ENCODE measurements around the gene CHST3.

Gene CHST3

GRCh38 chr10:71939304-71939703 lies 24.9 kb upstream of the CHST3 start:
- no peaks in the 10 kb centered on the region for H4K20me1 ChIP-seq (ENCODE audit: low read depth, low read length)
- no peak overlapping the region for H3K4me2 ChIP-seq (ENCODE audit: low read depth, low read length, poor library complexity, severe bottlenecking)
- no peak overlapping the region for H2AFZ ChIP-seq (ENCODE audit: low read depth, low read length, severe bottlenecking)
- no peaks in the 10 kb centered on the region for H3K36me3 ChIP-seq (ENCODE audit: low read length)
- TF ChIP-seq EZH2phosphoT487 (conservative IDR thresholded peaks at IDR 0.05; ENCODE audit: low read length): no peak
- TF ChIP-seq CTCF (IDR thresholded peaks at IDR 0.05; ENCODE audit: insufficient read depth, low read length, poor library complexity, severe bottlenecking): no peak
- no peaks in the 10 kb centered on the region for H3K9me2 ChIP-seq (replicated peaks; ENCODE audit: insufficient read depth, low read length)
- no peak overlapping the region for H3K9ac ChIP-seq (ENCODE audit: low read length)
- H3K4me3 ChIP-seq (ENCODE audit: insufficient read depth, low read length, poor library complexity, severe bottlenecking): no peak overlapping the region
- H3K27ac ChIP-seq (ENCODE audit: low read depth, low read length): no peak overlapping the region
- no peaks in the 10 kb centered on the region for H3F3A ChIP-seq (ENCODE audit: insufficient read depth)
- no peaks in the 10 kb centered on the region for H3K79me2 ChIP-seq (ENCODE audit: insufficient read depth, low read length)
- H3K27me3 ChIP-seq (ENCODE audit: low read length): no peaks in the 10 kb centered on the region
- H3K9me3 ChIP-seq (ENCODE audit: insufficient read depth, low read length): peaks cover under 1% of the 10 kb centered on the region; the same call in 1 of the 2 replicates

GRCh38 chr10:71939861-71940474 lies 24.2 kb upstream of the CHST3 start:
- H2AFZ ChIP-seq (ENCODE audit: low read depth, low read length, severe bottlenecking): no peak overlapping the region

GRCh38 chr10:71940752-71941151 lies 23.4 kb upstream of the CHST3 start:
- Histone ChIP-seq H3F3A (ENCODE audit: insufficient read depth) (no peaks in the 10 kb centered on the region), H3K27me3 (ENCODE audit: low read length) (no peaks in the 10 kb centered on the region)

More at GRCh38 chr10:71939861-71940474, 24.2 kb upstream of the CHST3 start:
- Histone ChIP-seq H3K9me3 (ENCODE audit: insufficient read depth, low read length) (peaks cover 7% of the 10 kb centered on the region; the same call in 1 of the 2 replicates), H4K20me1 (ENCODE audit: low read depth, low read length) (no peaks in the 10 kb centered on the region), H3F3A (ENCODE audit: insufficient read depth) (no peaks in the 10 kb centered on the region), H3K4me2 (ENCODE audit: low read depth, low read length, poor library complexity, severe bottlenecking) (no peak overlapping the region), H3K4me3 (ENCODE audit: insufficient read depth, low read length, poor library complexity, severe bottlenecking) (no peak overlapping the region), H3K27ac (ENCODE audit: low read depth, low read length) (no peak overlapping the region), H3K27me3 (ENCODE audit: low read length) (no peaks in the 10 kb centered on the region), H3K79me2 (ENCODE audit: insufficient read depth, low read length) (no peaks in the 10 kb centered on the region), H3K9me2 (replicated peaks; ENCODE audit: insufficient read depth, low read length) (no peaks in the 10 kb centered on the region), H3K9ac (ENCODE audit: low read length) (no peak overlapping the region), H3K36me3 (ENCODE audit: low read length) (no peaks in the 10 kb centered on the region)
- TF ChIP-seq EZH2phosphoT487 (conservative IDR thresholded peaks at IDR 0.05; ENCODE audit: low read length): no peak
- TF ChIP-seq CTCF (IDR thresholded peaks at IDR 0.05; ENCODE audit: insufficient read depth, low read length, poor library complexity, severe bottlenecking): no peak

More at GRCh38 chr10:71940752-71941151, 23.4 kb upstream of the CHST3 start:
- no peak overlapping the region for H3K4me2 ChIP-seq (ENCODE audit: low read depth, low read length, poor library complexity, severe bottlenecking)
- no peaks in the 10 kb centered on the region for H4K20me1 ChIP-seq (ENCODE audit: low read depth, low read length)
- TF ChIP-seq EZH2phosphoT487 (conservative IDR thresholded peaks at IDR 0.05; ENCODE audit: low read length) (no peak), CTCF (IDR thresholded peaks at IDR 0.05; ENCODE audit: insufficient read depth, low read length, poor library complexity, severe bottlenecking) (no peak)
- no peaks in the 10 kb centered on the region for H3K79me2 ChIP-seq (ENCODE audit: insufficient read depth, low read length)
- H3K9me3 ChIP-seq (ENCODE audit: insufficient read depth, low read length): peaks cover 12% of the 10 kb centered on the region; the same call in 1 of the 2 replicates
- no peak overlapping the region for H3K27ac ChIP-seq (ENCODE audit: low read depth, low read length)
- H2AFZ ChIP-seq (ENCODE audit: low read depth, low read length, severe bottlenecking): no peak overlapping the region
- H3K9me2 ChIP-seq (replicated peaks; ENCODE audit: insufficient read depth, low read length): no peaks in the 10 kb centered on the region
- H3K9ac ChIP-seq (ENCODE audit: low read length): no peak overlapping the region
- no peaks in the 10 kb centered on the region for H3K36me3 ChIP-seq (ENCODE audit: low read length)
- H3K4me3 ChIP-seq (ENCODE audit: insufficient read depth, low read length, poor library complexity, severe bottlenecking): no peak overlapping the region
